ENCODE measurements around the gene KICS2. TPM values are rescaled to one million over a fixed set of nuclear protein-coding genes. Genes with fewer than 3 reads are reported as not detected.
A peak's percentile ranks its signal among the peaks of the same experiment; 100 is the strongest.

KICS2 gene
- total and polyA plus RNA-seq, 2 donors (not counting 3 experiments of a cell fraction or from before 2014, with no cell fraction given): 1.6 to 3.2 TPM

GRCh38 chr12:64186789-64187188 lies 35.3 kb downstream of the KICS2 start:
- no peaks in the 10 kb centered on the region for H4K20me1 ChIP-seq (replicated peaks; ENCODE audit: control insufficient read depth, extremely low read depth, insufficient read depth, low read length)
- H2AFZ ChIP-seq (ENCODE audit: low read depth, low read length): peak overlapping the region; percentile 9
- H3K36me3 ChIP-seq (ENCODE audit: control insufficient read depth in 2 of 2, extremely low read depth in 1 of 2, insufficient read depth in 2 of 2, low read length in 2 of 2): no peaks in the 10 kb centered on the region
- intact Hi-C loops (cut with micrococcal nuclease): no loop called here
- POLR2A ChIA-PET: no interaction called here
- H3K27ac ChIP-seq (ENCODE audit: insufficient read depth, low read depth, low read length): peak overlapping the region; percentile 42
- no peak overlapping the region for H3K4me3 ChIP-seq (replicated peaks in 1 of 3; ENCODE audit: insufficient read depth in 1 of 3, low read depth in 1 of 3, low read length in 3 of 3)
- no peak overlapping the region for H3K9ac ChIP-seq (replicated peaks; ENCODE audit: extremely low read depth, insufficient read depth, low read length)
- H3K4me2 ChIP-seq (ENCODE audit: insufficient read depth, low read length): peak overlapping the region; percentile 75
- no peaks in the 10 kb centered on the region for H3K79me2 ChIP-seq (ENCODE audit: control insufficient read depth, insufficient read depth, low read length)
- H3K9me3 ChIP-seq (replicated peaks; ENCODE audit: control insufficient read depth, insufficient read depth, low read length): no peaks in the 10 kb centered on the region
- peaks cover 32% of the 10 kb centered on the region for H3K4me1 ChIP-seq (ENCODE audit: control insufficient read depth, extremely low read depth, insufficient read depth, low read length)
- no peaks in the 10 kb centered on the region for H3K9me1 ChIP-seq (replicated peaks; ENCODE audit: control insufficient read depth, extremely low read depth, insufficient read depth, low read length)
- no TSS peak for BruUV-seq (replicated peaks)
- peak; percentile 24 for TF ChIP-seq FOS (IDR thresholded peaks at IDR 0.05; ENCODE audit: borderline replicate concordance, insufficient read depth, low read length)
- no peak for TF ChIP-seq JUN (IDR thresholded peaks at IDR 0.05; ENCODE audit: borderline replicate concordance, insufficient read depth, insufficient read length, low read depth)
- dilution Hi-C loops (cut with MboI; ENCODE audit: extremely low pct_ligation_motif_present, low sequenced_read_pairs): no loop called here
- H3K27me3 ChIP-seq (ENCODE audit: control insufficient read depth in 2 of 2, insufficient read depth in 2 of 2, low read length in 2 of 2): no peaks in the 10 kb centered on the region
- CTCF ChIA-PET: interaction anchor here (0.7 to 1.0 kb wide), 3 partner anchors 14 to 342 kb away, joined by 3 to 6 read pairs (median 3); partner anchors contain the start of gene SRGAP1
- DNase-seq (ENCODE audit: low read depth, low spot score) (peak; percentile 10), FAIRE-seq (no peak)

- H3K36me3 ChIP-seq (ENCODE audit: control insufficient read depth in 2 of 2, extremely low read depth in 1 of 2, insufficient read depth in 2 of 2, low read length in 2 of 2): no peaks in the 10 kb centered on the region
- H3K4me3 ChIP-seq (replicated peaks in 1 of 3; ENCODE audit: insufficient read depth in 1 of 3, low read depth in 1 of 3, low read length in 3 of 3): no peak overlapping the region
- no peaks in the 10 kb centered on the region for H3K9me1 ChIP-seq (replicated peaks; ENCODE audit: control insufficient read depth, extremely low read depth, insufficient read depth, low read length)
- H3K79me2 ChIP-seq (ENCODE audit: control insufficient read depth, insufficient read depth, low read length): no peaks in the 10 kb centered on the region
- H3K9ac ChIP-seq (replicated peaks; ENCODE audit: extremely low read depth, insufficient read depth, low read length): no peak overlapping the region
- no peaks in the 10 kb centered on the region for H3K9me3 ChIP-seq (replicated peaks; ENCODE audit: control insufficient read depth, insufficient read depth, low read length)
- no peak overlapping the region for H3K27ac ChIP-seq (ENCODE audit: insufficient read depth, low read depth, low read length)
- intact Hi-C loops (cut with micrococcal nuclease) (loop anchor here (5.0 kb wide), 1 partner anchor 217 kb away; no protein-coding TSS in a partner anchor), dilution Hi-C loops (cut with MboI; ENCODE audit: extremely low pct_ligation_motif_present, low sequenced_read_pairs) (no loop called here)
- no peaks in the 10 kb centered on the region for H3K27me3 ChIP-seq (ENCODE audit: control insufficient read depth in 2 of 2, insufficient read depth in 2 of 2, low read length in 2 of 2)
- CTCF ChIA-PET: interaction anchor here (0.7 kb wide), 1 partner anchor 30 kb away, joined by 3 read pairs; no protein-coding TSS in a partner anchor
- no peak overlapping the region for H3K4me2 ChIP-seq (ENCODE audit: insufficient read depth, low read length)
- no TSS peak for BruUV-seq (replicated peaks)
- no peak for TF ChIP-seq FOS (IDR thresholded peaks at IDR 0.05; ENCODE audit: borderline replicate concordance, insufficient read depth, low read length)
- no peak for TF ChIP-seq POLR2AphosphoS5 (IDR thresholded peaks at IDR 0.05; ENCODE audit: insufficient read depth, low read depth, low read length)
- TF ChIP-seq CTCF (IDR thresholded peaks at IDR 0.05; ENCODE audit: extremely low read depth in 1 of 2, insufficient read depth in 1 of 2, low read depth in 1 of 2, low read length in 2 of 2): no peak
- no peak for TF ChIP-seq EZH2 (IDR thresholded peaks at IDR 0.05; ENCODE audit: borderline replicate concordance, low read depth, low read length, severe bottlenecking)
- no peak for TF ChIP-seq POLR2A (IDR thresholded peaks at IDR 0.05; ENCODE audit: low read depth, low read length)
- no peak for TF ChIP-seq MAX (IDR thresholded peaks at IDR 0.05; ENCODE audit: insufficient read depth, insufficient read length)
- TF ChIP-seq JUN (IDR thresholded peaks at IDR 0.05; ENCODE audit: borderline replicate concordance, insufficient read depth, insufficient read length, low read depth): no peak
- no peak for TF ChIP-seq GATA2 (IDR thresholded peaks at IDR 0.05; ENCODE audit: insufficient read depth, insufficient read length, low read depth, low read length)
- TF ChIP-seq MYC (IDR thresholded peaks at IDR 0.05; ENCODE audit: low read depth, low read length): no peak
- FAIRE-seq (no peak), DNase-seq (ENCODE audit: low read depth, low spot score) (no peak)
- no peaks in the 10 kb centered on the region for H4K20me1 ChIP-seq (replicated peaks; ENCODE audit: control insufficient read depth, extremely low read depth, insufficient read depth, low read length)
- POLR2A ChIA-PET: no interaction called here
- no peak overlapping the region for H2AFZ ChIP-seq (ENCODE audit: low read depth, low read length)
- peaks cover 51% of the 10 kb centered on the region for H3K4me1 ChIP-seq (ENCODE audit: control insufficient read depth, extremely low read depth, insufficient read depth, low read length)
These were observed 37.9 kb downstream of the KICS2 start for GRCh38 chr12:64184216-64184615.

All from endothelial cell of umbilical vein (primary cell).